CD4-positive, alpha-beta T cell treated with Interleukin-12 subunit alpha and Interleukin-12 subunit beta, for 1 hour (primary cell): Measurements from ENCODE around the gene CYB5R4.

Source experiments
- DNase-seq: peaks from one replicate; pipeline ENCODE4 v3.0.0-alpha.2; 2020

Gene CYB5R4

DNA sequence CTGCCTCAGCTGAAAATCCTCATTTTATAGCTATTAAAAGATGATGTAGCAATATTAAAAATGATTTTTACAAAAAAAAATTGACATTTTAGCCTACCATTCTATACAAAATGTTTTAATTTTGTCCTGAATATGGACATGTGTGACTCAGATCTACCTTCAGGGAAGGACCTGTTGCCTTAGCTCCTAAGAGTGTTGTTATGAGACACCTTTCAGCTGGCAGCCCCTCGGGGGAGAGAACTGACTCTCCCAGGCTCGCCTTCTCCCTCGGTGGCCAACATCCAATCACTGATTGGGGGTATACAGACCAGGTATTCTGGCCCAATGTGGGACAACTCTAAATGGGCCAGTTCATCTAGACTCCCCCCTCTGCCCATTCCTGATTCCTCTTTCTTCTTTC, 141.6 kb downstream of the CYB5R4 start:
- no peak for DNase-seq

DNA sequence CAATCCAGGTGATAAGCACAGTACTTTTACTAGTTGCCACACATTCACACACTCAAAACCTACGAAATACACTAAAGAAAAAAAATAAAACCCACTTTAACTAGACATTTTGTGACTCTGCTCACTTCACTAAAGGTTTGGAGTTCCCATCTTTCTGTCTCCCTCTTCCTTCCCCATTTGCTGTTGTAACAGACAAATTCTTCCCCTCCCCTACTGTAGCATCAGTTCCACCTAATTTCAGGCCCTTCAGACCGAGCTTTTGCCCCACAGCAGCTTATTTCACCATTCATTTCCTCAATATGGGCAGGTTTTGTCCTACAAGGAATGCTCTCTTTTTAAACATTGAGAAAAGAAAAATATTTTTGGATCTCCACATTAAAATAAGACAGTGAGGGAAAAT, 142.7 kb downstream of the CYB5R4 start:
- no peak for DNase-seq

DNA sequence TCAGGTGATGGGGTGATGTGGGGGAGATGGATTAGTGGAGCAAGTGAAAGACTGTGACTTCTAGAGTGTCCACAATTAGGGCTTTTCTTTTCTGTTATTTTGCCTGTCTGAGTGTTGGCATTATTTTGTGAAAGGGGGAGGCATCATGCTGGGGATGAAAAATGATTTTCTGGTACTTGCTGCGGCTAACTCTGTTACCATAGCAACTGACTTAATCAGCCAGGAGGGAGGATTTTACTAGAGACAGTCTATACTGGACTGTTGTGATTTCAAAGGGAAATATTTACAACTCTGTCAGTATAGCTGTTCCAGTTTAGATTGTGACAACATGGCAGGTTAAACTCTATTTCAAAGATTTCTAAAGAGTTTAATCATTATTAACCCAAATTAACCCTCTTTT, 143.6 kb downstream of the CYB5R4 start:
- no peak for DNase-seq

GRCh38 chr6:84003654-84004053, 144.2 kb downstream of the CYB5R4 start:
- DNase-seq: no peak

DNA sequence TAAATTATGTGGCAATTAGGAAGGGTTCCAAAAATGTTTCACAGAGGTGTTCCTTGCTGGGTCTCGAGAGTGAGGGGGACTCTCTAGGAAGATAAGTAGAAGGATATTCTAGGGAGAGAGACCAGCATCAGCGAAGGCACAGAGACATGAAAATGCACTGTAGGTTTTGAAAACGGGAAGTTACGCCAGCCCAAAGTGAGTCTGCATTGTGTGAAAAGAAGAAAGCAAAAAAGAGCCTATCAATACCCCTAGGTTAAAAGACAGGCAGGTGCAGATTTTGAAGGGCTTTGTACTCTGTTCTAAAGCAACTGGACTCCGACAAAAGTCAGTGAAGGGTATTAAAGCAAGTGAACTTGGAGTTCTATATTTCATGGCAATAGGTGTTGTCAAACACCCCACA, 148.4 kb downstream of the CYB5R4 start:
- no peak for DNase-seq

DNA sequence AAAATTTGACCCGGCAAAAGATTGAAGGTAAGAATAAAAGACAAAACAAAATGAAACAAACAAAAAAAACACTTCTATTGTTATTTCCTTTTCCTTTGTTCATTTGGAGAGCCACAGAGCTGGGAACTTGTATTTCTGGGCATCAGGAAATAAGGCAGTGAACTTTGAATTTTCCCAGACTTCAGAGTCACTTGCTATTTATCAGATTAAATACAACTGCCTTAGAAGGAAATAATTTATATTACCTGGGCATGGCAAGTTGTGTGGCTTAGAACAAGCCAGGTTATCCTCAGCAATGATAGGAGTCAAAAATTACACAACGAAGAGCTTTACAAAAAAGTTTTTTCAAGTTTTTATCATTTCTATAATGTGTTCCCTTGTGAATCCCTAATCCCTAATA, 153.9 kb downstream of the CYB5R4 start:
- DNase-seq: no peak

DNA sequence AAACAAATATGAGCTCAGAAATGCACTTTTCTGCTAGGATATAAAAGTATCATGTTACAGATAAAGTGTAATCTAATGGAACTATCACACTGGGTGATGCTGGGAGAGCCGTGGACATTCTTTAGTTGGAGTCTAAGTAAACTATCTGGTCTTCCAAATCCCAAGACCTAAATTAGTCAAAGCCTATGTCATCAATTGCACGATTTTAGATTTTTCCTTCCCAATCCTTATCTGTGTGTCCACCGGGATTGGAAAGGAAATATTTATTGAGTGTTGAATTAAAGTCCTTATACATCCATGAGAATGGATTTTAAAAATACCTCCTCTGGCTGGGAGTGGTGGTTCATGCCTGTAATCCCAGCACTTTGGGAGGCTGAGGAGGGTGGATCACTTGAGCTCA, 154.4 kb downstream of the CYB5R4 start:
- no peak for DNase-seq

DNA sequence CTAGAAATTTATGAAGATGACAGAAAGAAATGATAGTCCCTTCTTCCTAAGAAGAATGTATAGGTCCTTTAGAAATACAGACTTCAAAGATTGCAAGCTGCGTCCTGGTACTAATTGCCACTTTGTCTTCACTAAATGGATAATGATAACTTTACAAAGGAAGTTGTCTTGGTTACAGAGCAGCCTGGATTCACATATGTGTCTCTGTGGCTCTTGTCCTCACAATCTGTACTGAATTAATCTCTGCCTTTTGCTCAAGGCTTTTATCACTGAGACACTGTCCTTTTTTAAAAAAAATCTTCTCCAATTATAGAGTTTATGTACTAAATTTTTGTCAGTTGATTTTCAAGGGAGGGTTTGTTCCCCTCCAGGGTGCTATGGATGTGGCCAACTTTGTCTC, 156.5 kb downstream of the CYB5R4 start:
- no peak for DNase-seq
